Measurements from ENCODE around the gene SRXN1. TPM values are rescaled to one million over a fixed set of nuclear protein-coding genes. Genes with fewer than 3 reads are reported as not detected.

SRXN1 gene
- polyA plus RNA-seq, 2 of the 4 experiments (the other 2 are of a cell fraction) = 183 to 262 TPM

- POLR2A ChIA-PET = no interaction called here
- FAIRE-seq (no peak), ATAC-seq (peak; percentile 10 to 16; a peak in 1 of 6 replicates), DNase-seq (ENCODE audit: low read depth in 1 of 2, low spot score in 1 of 2) (no peak)
- 53% methylated on average over 12 of the region's 14 CpGs for WGBS (ENCODE audit: missing lambda C conversion rate)
- no peaks in the 10 kb centered on the region for H3K9me3 ChIP-seq
- H3K4me3 ChIP-seq = no peak overlapping the region
- H3K27ac ChIP-seq = no peak overlapping the region
- TF ChIP-seq RAD21 (conservative IDR thresholded peaks at IDR 0.05 in 1 of 2, IDR thresholded peaks at IDR 0.05 in 1 of 2) (no peak), HOXB13 (CRISPR knock-in tag; IDR thresholded peaks at IDR 0.05; ENCODE audit: low read depth) (no peak), PHF8 (IDR thresholded peaks at IDR 0.05; ENCODE audit: borderline replicate concordance, low read depth) (no peak), NFE2L2 (conservative IDR thresholded peaks at IDR 0.05; ENCODE audit: low read length) (no peak), HEYL (CRISPR knock-in tag; IDR thresholded peaks at IDR 0.05) (no peak), MAFK (IDR thresholded peaks at IDR 0.05; ENCODE audit: partially characterized antibody) (no peak)
- TF ChIP-seq, protein P1, sequence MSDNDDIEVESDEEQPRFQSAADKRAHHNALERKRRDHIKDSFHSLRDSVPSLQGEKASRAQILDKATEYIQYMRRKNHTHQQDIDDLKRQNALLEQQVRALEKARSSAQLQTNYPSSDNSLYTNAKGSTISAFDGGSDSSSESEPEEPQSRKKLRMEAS (IDR thresholded peaks at IDR 0.05) = no peak
- no peak overlapping the region for H3K4me2 ChIP-seq
- H3K4me1 ChIP-seq = peaks cover 4% of the 10 kb centered on the region; the same call in 1 of the 3 replicates
- CTCF ChIA-PET = interaction anchor here (0.6 to 2.6 kb wide), 5 partner anchors 11 to 385 kb away, joined by 3 to 6 read pairs (median 4); no protein-coding TSS in a partner anchor
Observed at GRCh38 chr20:634148-634925, 18.7 kb downstream of the SRXN1 start.

GRCh38 chr20:631101-631500 lies 21.9 kb downstream of the SRXN1 start:
- no peaks in the 10 kb centered on the region for H3K9me3 ChIP-seq
- no peak overlapping the region for H3K4me2 ChIP-seq
- ChIA-PET POLR2A (no interaction called here), CTCF (interaction anchor here (0.7 to 5.2 kb wide), 5 partner anchors 10 to 96 kb away, joined by 3 to 39 read pairs (median 4); no protein-coding TSS in a partner anchor)
- WGBS (ENCODE audit: missing lambda C conversion rate) = 35% methylated on average over 1 of the region's 1 CpG
- H3K4me3 ChIP-seq = no peak overlapping the region
- no peak for TF ChIP-seq MAFK (IDR thresholded peaks at IDR 0.05; ENCODE audit: partially characterized antibody)
- TF ChIP-seq KDM1A (IDR thresholded peaks at IDR 0.05; ENCODE audit: low read depth) = no peak
- TF ChIP-seq ZNF302 (CRISPR knock-in tag; IDR thresholded peaks at IDR 0.05) = no peak
- no peak for TF ChIP-seq NPAS2 (CRISPR knock-in tag; IDR thresholded peaks at IDR 0.05; ENCODE audit: borderline replicate concordance)
- no peak for TF ChIP-seq RNF2 (IDR thresholded peaks at IDR 0.05; ENCODE audit: borderline replicate concordance, low read depth)
- no peak for TF ChIP-seq RFX5 (IDR thresholded peaks at IDR 0.05)
- TF ChIP-seq POLR2A (IDR thresholded peaks at IDR 0.05; ENCODE audit: low read length) = no peak
- no peak for TF ChIP-seq FOXS1 (CRISPR knock-in tag; IDR thresholded peaks at IDR 0.05)
- TF ChIP-seq HES2 (IDR thresholded peaks at IDR 0.05) = no peak
- TF ChIP-seq RAD21 (conservative IDR thresholded peaks at IDR 0.05 in 1 of 2, IDR thresholded peaks at IDR 0.05 in 1 of 2) = no peak
- TF ChIP-seq PHF8 (IDR thresholded peaks at IDR 0.05; ENCODE audit: borderline replicate concordance, low read depth) = no peak
- TF ChIP-seq, protein P2, sequence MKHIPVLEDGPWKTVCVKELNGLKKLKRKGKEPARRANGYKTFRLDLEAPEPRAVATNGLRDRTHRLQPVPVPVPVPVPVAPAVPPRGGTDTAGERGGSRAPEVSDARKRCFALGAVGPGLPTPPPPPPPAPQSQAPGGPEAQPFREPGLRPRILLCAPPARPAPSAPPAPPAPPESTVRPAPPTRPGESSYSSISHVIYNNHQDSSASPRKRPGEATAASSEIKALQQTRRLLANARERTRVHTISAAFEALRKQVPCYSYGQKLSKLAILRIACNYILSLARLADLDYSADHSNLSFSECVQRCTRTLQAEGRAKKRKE (CRISPR knock-in tag; IDR thresholded peaks at IDR 0.05; ENCODE audit: low read depth) = no peak
- TF ChIP-seq EHF (CRISPR knock-in tag; IDR thresholded peaks at IDR 0.05) = no peak
- no peak for TF ChIP-seq MYC (IDR thresholded peaks at IDR 0.05; ENCODE audit: borderline replicate concordance, low read length)
- no peak for TF ChIP-seq CHD2 (IDR thresholded peaks at IDR 0.05; ENCODE audit: low read length, partially characterized antibody)
- TF ChIP-seq BHLHE40 (IDR thresholded peaks at IDR 0.05; ENCODE audit: low read depth, low read length) = no peak
- no peak for TF ChIP-seq SREBF2 (IDR thresholded peaks at IDR 0.05)
- TF ChIP-seq POLR2AphosphoS2 (conservative IDR thresholded peaks at IDR 0.05; ENCODE audit: low read length) = no peak
- ATAC-seq = no peak
- no peak for DNase-seq (ENCODE audit: low read depth in 1 of 2, low spot score in 1 of 2)
- H3K27ac ChIP-seq = no peak overlapping the region
- no peak for FAIRE-seq
- H3K4me1 ChIP-seq = peaks cover 4% of the 10 kb centered on the region; the same call in 1 of the 3 replicates

DNA sequence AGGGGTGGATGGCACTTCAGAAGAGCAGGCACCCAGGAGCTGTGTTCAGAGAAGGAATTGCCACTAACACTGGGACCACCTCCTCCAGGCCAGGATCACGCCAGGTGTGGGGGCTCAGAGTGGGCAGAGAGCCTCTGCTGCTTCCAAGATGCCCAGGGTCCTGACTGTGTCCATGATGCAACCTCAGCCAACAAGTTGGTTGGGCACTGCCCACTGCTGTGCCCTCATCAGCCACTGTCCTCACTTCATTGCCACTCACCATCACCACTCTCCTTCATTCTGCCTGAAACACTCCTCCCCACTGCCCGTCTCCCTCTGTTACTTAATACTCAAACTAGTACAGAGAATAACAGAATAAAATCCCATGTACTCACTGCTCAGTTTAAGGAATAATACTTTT lies 26.4 kb downstream of the SRXN1 start:
- no peaks in the 10 kb centered on the region for H3K9me3 ChIP-seq
- WGBS (ENCODE audit: missing lambda C conversion rate) = 12% methylated on average over 2 of the region's 2 CpGs
- TF ChIP-seq CBX2 (IDR thresholded peaks at IDR 0.05; ENCODE audit: borderline replicate concordance, low read depth) (no peak), EP300 (IDR thresholded peaks at IDR 0.05) (no peak), MYC (IDR thresholded peaks at IDR 0.05; ENCODE audit: borderline replicate concordance, low read length) (no peak), NFE2L2 (conservative IDR thresholded peaks at IDR 0.05; ENCODE audit: low read length) (no peak), FOSB (CRISPR knock-in tag; IDR thresholded peaks at IDR 0.05) (no peak), ZSCAN20 (CRISPR knock-in tag; IDR thresholded peaks at IDR 0.05) (no peak), CTCF (IDR thresholded peaks at IDR 0.05) (no peak), RCOR1 (IDR thresholded peaks at IDR 0.05; ENCODE audit: low read depth, low read length) (no peak), HOXA7 (CRISPR knock-in tag; IDR thresholded peaks at IDR 0.05) (no peak), HOXB5 (CRISPR knock-in tag; IDR thresholded peaks at IDR 0.05) (no peak), EHMT2 (IDR thresholded peaks at IDR 0.05; ENCODE audit: low read depth) (no peak), JUNB (IDR thresholded peaks at IDR 0.05) (no peak), TFCP2L1 (CRISPR knock-in tag; IDR thresholded peaks at IDR 0.05) (no peak), POLR2AphosphoS2 (conservative IDR thresholded peaks at IDR 0.05; ENCODE audit: low read length) (no peak)

More for the DNA sequence above, 26.4 kb downstream of the SRXN1 start:
- Histone ChIP-seq H3K4me1 (no peaks in the 10 kb centered on the region), H3K4me2 (no peak overlapping the region), H3K27ac (no peak overlapping the region), H3K4me3 (no peak overlapping the region)
- ChIA-PET CTCF (interaction anchor here (0.9 to 5.2 kb wide), 4 partner anchors 19 to 64 kb away, joined by 3 to 39 read pairs (median 6); no protein-coding TSS in a partner anchor), POLR2A (no interaction called here)
- no peak for DNase-seq (ENCODE audit: low read depth in 1 of 2, low spot score in 1 of 2)
- ATAC-seq = peak in 1 of 2 experiments; percentile 40; a peak in 2 of 6 replicates
- no peak for FAIRE-seq

Data from A549 (cell line).